IMR-90 (cell line): ENCODE measurements around the gene EFCAB8. TPM values are rescaled to one million over a fixed set of nuclear protein-coding genes. Genes with fewer than 3 reads are reported as not detected.
A peak's percentile ranks its signal among the peaks of the same experiment; 100 is the strongest.

Experiments
- ATAC-seq: fragments of 200-7000 bp; cut with Tn5 transposase; 2 replicates; pipeline ENCODE4 v1.9.1; 2020; ENCODE audit warnings: low read depth, mild to moderate bottlenecking, moderate library complexity
- BruUV-seq: library from RNA; stranded (reverse); fragments of 400-500 nt; replicated peaks from 2 replicates; lab custom pipeline; 2021; lab: Mats Ljungman, UMichigan
- CTCF ChIA-PET: fragments of 300-600 bp; formaldehyde crosslinking; extraction: SDS; loops from one replicate; lab custom pipeline; 2021; ENCODE audit warnings: antibody characterized with exemption; lab: Yijun Ruan, JAX
- POLR2A ChIA-PET: fragments of 300-600 bp; sonication (Branson Sonifier 250); formaldehyde crosslinking; loops from one replicate; lab custom pipeline; 2022; ENCODE audit warnings: antibody characterized with exemption; ENCODE audit not compliant: unreplicated experiment; lab: Charles Lee
- DNase-seq: peaks from one replicate; pipeline ENCODE4 v3.0.0; 2013
- H2AFZ ChIP-seq: replicated peaks from 2 replicates; pipeline ENCODE3; 2013; ENCODE audit warnings: low read length, mild to moderate bottlenecking; ENCODE audit not compliant: poor library complexity
- H2AK5ac ChIP-seq: 2 replicates; pipeline ENCODE4 v1.6.1; 2013; ENCODE audit warnings: low read depth, low read length, inconsistent platforms
- H2AK9ac ChIP-seq: replicated peaks from 2 replicates; pipeline ENCODE3; 2013; ENCODE audit warnings: mild to moderate bottlenecking, low read depth, low read length, moderate library complexity; ENCODE audit not compliant: poor library complexity
- H2BK120ac ChIP-seq: 2 replicates; pipeline ENCODE4 v1.6.1; 2013; ENCODE audit warnings: low read depth, low read length, inconsistent platforms
- H2BK15ac ChIP-seq: 3 replicates; pipeline ENCODE4 v1.6.1; 2013; ENCODE audit warnings: low read depth, low read length, inconsistent platforms
- H2BK20ac ChIP-seq: 2 replicates; pipeline ENCODE4 v1.6.1; 2013; ENCODE audit warnings: low read depth, mild to moderate bottlenecking, inconsistent platforms, low read length, moderate library complexity
- H2BK5ac ChIP-seq: 2 replicates; pipeline ENCODE4 v1.6.1; 2013; ENCODE audit warnings: mild to moderate bottlenecking, low read depth, low read length, inconsistent platforms; ENCODE audit not compliant: poor library complexity, severe bottlenecking
- H3K14ac ChIP-seq: replicated peaks from 2 replicates; pipeline ENCODE4 v1.6.1; 2013; ENCODE audit warnings: low read depth, low read length, inconsistent platforms
- H3K18ac ChIP-seq: 2 replicates; pipeline ENCODE4 v1.6.1; 2013; ENCODE audit warnings: low read depth, low read length, control low read depth
- H3K23ac ChIP-seq: 2 replicates; pipeline ENCODE4 v1.6.1; 2013; ENCODE audit warnings: low read depth, low read length, inconsistent platforms
- H3K27ac ChIP-seq: 2 replicates; pipeline ENCODE4 v1.5.1; 2013; ENCODE audit warnings: mild to moderate bottlenecking, control low read depth, low read length; ENCODE audit not compliant: insufficient read depth
- H3K27me3 ChIP-seq: 2 replicates; pipeline ENCODE4 v1.6.1; 2013; ENCODE audit warnings: low read length; ENCODE audit not compliant: control insufficient read depth, insufficient read depth
- H3K36me3 ChIP-seq: 2 replicates; pipeline ENCODE4 v1.6.1; 2013; ENCODE audit warnings: low read length, mixed read lengths; ENCODE audit not compliant: control insufficient read depth, insufficient read depth
- H3K4ac ChIP-seq: 2 replicates; pipeline ENCODE4 v1.6.1; 2013; ENCODE audit warnings: low read depth, low read length, inconsistent platforms
- H3K4me1 ChIP-seq: 2 replicates; pipeline ENCODE4 v1.6.1; 2013; ENCODE audit warnings: low read length, mixed read lengths; ENCODE audit not compliant: control insufficient read depth, insufficient read depth
- H3K4me2 ChIP-seq: 2 replicates; pipeline ENCODE4 v1.6.1; 2013; ENCODE audit warnings: low read depth, mild to moderate bottlenecking, control low read depth, low read length, moderate library complexity
- H3K4me3 ChIP-seq: 2 replicates; pipeline ENCODE4 v1.5.1; 2013; ENCODE audit warnings: low read depth, mild to moderate bottlenecking, control low read depth, low read length, moderate library complexity; ENCODE audit not compliant: insufficient read depth
- H3K56ac ChIP-seq: 2 replicates; pipeline ENCODE4 v1.6.1; 2013; ENCODE audit warnings: low read length, inconsistent platforms; ENCODE audit not compliant: insufficient read depth; ENCODE audit errors: extremely low read depth
- H3K79me1 ChIP-seq, 2 experiments: 2 replicates each; pipeline ENCODE4 v1.6.1; 2013; ENCODE audit warnings: low read length in 2 of 2, inconsistent platforms in 1 of 2, low read depth in 1 of 2
- H3K9ac ChIP-seq: 2 replicates; pipeline ENCODE4 v1.6.1; 2013; ENCODE audit warnings: low read depth, low read length, control low read depth
- H3K9me1 ChIP-seq: 2 replicates; pipeline ENCODE4 v1.6.1; 2013; ENCODE audit warnings: low read length, inconsistent platforms; ENCODE audit not compliant: insufficient read depth
- H3K9me3 ChIP-seq: 2 replicates; pipeline ENCODE4 v1.6.1; 2013; ENCODE audit warnings: low read length; ENCODE audit not compliant: control insufficient read depth, insufficient read depth
- H4K20me1 ChIP-seq: 2 replicates; pipeline ENCODE4 v1.6.1; 2013; ENCODE audit warnings: low read length, inconsistent platforms; ENCODE audit not compliant: insufficient read depth
- H4K5ac ChIP-seq: 2 replicates; pipeline ENCODE4 v1.6.1; 2013; ENCODE audit warnings: mild to moderate bottlenecking, low read depth, low read length, control low read depth
- H4K8ac ChIP-seq, 2 experiments: 2 replicates each; pipeline ENCODE4 v1.6.1; 2013; ENCODE audit warnings: low read depth in 2 of 2, low read length in 2 of 2, control low read depth in 1 of 2, inconsistent platforms in 1 of 2
- H4K91ac ChIP-seq: 2 replicates; pipeline ENCODE4 v1.6.1; 2013; ENCODE audit warnings: low read depth, low read length, inconsistent platforms; ENCODE audit not compliant: insufficient read depth
- BHLHE40 ChIP-seq: fragments of 150-350 bp; IDR thresholded peaks from 2 replicates; pipeline ENCODE4 v1.6.1; 2016; ENCODE audit warnings: mild to moderate bottlenecking, low read depth, low read length
- CEBPB ChIP-seq: IDR thresholded peaks from 2 replicates; pipeline ENCODE4 v1.6.1; 2012; ENCODE audit warnings: low read depth, low read length, improper control_type of control experiment
- CHD1 ChIP-seq: IDR thresholded peaks from 2 replicates; pipeline ENCODE4 v1.6.1; 2012; ENCODE audit warnings: low read depth, low read length, improper control_type of control experiment
- FOS ChIP-seq: fragments of 150-350 bp; IDR thresholded peaks from 2 replicates; pipeline ENCODE4 v1.6.1; 2016; ENCODE audit warnings: low read depth, low read length
- MAFK ChIP-seq: IDR thresholded peaks from 2 replicates; pipeline ENCODE4 v1.6.1; 2012; ENCODE audit warnings: low read depth, low read length, improper control_type of control experiment
- MAZ ChIP-seq: IDR thresholded peaks from 2 replicates; pipeline ENCODE4 v1.6.1; 2012; ENCODE audit warnings: low read depth, mild to moderate bottlenecking, low read length, improper control_type of control experiment, moderate library complexity, borderline replicate concordance
- MXI1 ChIP-seq: IDR thresholded peaks from 2 replicates; pipeline ENCODE4 v1.6.1; 2012; ENCODE audit warnings: low read depth, mild to moderate bottlenecking, low read length, moderate library complexity, borderline replicate concordance
- NFE2L2 ChIP-seq: fragments of 150-350 bp; IDR thresholded peaks from 2 replicates; pipeline ENCODE4 v1.6.1; 2016; ENCODE audit warnings: low read depth, mild to moderate bottlenecking, low read length
- POLR2A ChIP-seq: IDR thresholded peaks from 2 replicates; pipeline ENCODE4 v1.6.1; 2012; ENCODE audit warnings: mild to moderate bottlenecking, low read depth, low read length
- RAD21 ChIP-seq: IDR thresholded peaks from 2 replicates; pipeline ENCODE4 v1.6.1; 2012; ENCODE audit warnings: low read length, improper control_type of control experiment
- RCOR1 ChIP-seq: IDR thresholded peaks from 2 replicates; pipeline ENCODE4 v1.6.1; 2012; ENCODE audit warnings: mild to moderate bottlenecking, low read length, improper control_type of control experiment; ENCODE audit not compliant: insufficient replicate concordance
- RFX5 ChIP-seq: IDR thresholded peaks from 2 replicates; pipeline ENCODE4 v1.8.0; 2012; ENCODE audit warnings: low read depth, mild to moderate bottlenecking, low read length, moderate library complexity
- SMC3 ChIP-seq: fragments of 150-350 bp; IDR thresholded peaks from 2 replicates; pipeline ENCODE4 v1.6.1; 2016; ENCODE audit warnings: low read depth, mild to moderate bottlenecking, antibody characterized with exemption, low read length, moderate library complexity
- WGBS, 2 experiments: methylation state at CpG; one replicate each; pipeline versions ENCODE4 v1.1.5 to v1.1.7; 2013; ENCODE audit warnings: missing lambda C conversion rate in 2 of 2; ENCODE audit not compliant: insufficient read length in 1 of 2; ENCODE audit errors: extremely low coverage in 2 of 2; 5-methylcytosine and 5-hydroxymethylcytosine counted together
- dilution Hi-C: fragments of 300-500 bp; cut with HindIII; formaldehyde crosslinking; loops from one replicate; pipeline ENCODE4 v1.14.3; 2018; ENCODE audit warnings: low sequenced_read_pairs; ENCODE audit not compliant: unreplicated experiment
- in situ Hi-C: fragments of 300-500 bp; cut with MboI; formaldehyde crosslinking; loops from 3 replicates; pipeline ENCODE4 v1.14.3; 2019; ENCODE audit warnings: low sequenced_read_pairs, inconsistent platforms, mixed read lengths
- intact Hi-C: fragments of 100-400 bp; cut with micrococcal nuclease; formaldehyde crosslinking; loops from 2 replicates; pipeline ENCODE4 v1.10.0; 2022
- polyA plus RNA-seq, 3 experiments: library from polyadenylated mRNA; depleted of rRNA; stranded (reverse); fragments of >200 nt; gene quantifications; 2 replicates each; pipeline ENCODE4 v1.2.3, GENCODE V29; 2012; ENCODE audit warnings: low replicate concordance in 1 of 3
- total RNA-seq: library from RNA; depleted of rRNA; stranded (reverse); fragments of >200 nt; gene quantifications from 2 replicates; pipeline ENCODE4 v1.2.3, GENCODE V29; 2012
- TF ChIP-seq, protein P1 (sequence below): fragments of 150-350 bp; IDR thresholded peaks from 2 replicates; pipeline ENCODE4 v1.6.1; 2017; ENCODE audit warnings: mild to moderate bottlenecking, antibody characterized with exemption, low read length, low read depth
- TF ChIP-seq, protein P2 (sequence below): fragments of 150-350 bp; IDR thresholded peaks from 2 replicates; pipeline ENCODE4 v1.6.1; 2016; ENCODE audit warnings: low read depth, mild to moderate bottlenecking, low read length, moderate library complexity, borderline replicate concordance
- TF ChIP-seq, protein P3 (sequence below): conservative IDR thresholded peaks from 2 replicates; pipeline ENCODE4 v1.5.1; 2012; ENCODE audit warnings: mild to moderate bottlenecking, low read depth, low read length, improper control_type of control experiment

EFCAB8 gene
- total and polyA plus RNA-seq, 2 of the 4 experiments (the other 2 are of a cell fraction), result not detected

DNA sequence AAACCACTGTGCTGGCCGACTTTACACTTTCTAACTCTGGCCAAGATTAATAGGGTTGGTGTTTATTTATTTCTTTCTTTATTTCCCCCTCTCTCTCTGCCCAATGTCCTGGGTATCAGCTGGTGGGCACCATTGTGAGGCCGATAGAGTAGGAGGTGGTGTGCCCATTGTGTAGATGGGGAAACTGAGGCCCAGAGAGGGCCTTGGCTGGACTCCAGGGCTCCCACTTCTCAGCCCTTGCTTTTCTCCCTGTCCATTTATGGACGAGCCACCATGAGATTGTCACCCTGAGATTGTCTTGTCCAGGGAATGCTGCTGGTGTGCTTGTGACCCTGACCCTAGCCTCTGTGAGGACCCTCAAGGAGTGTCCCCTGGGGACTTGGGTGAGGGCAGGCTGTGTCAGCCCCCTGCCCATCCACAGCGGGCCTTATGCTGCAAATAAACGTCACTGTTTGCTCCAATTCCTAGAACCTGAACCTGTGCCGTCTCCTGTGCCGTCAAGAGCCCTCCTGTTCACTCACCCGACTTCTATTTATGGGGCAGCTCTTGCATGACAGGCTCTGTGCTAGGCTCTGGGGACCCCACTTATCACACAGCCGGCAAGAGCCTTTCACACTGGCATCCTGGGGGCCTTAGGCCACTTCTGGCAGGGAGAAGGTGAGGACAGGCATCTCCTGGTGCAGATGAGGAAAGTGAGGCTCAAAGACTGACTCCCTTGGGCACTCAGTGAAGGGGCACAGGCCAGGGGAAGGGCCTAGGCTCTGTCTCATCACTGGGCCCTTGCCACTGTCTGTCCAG is 120.7 kb downstream of the EFCAB8 start:
- Histone ChIP-seq H2AK9ac (peak overlapping the region; percentile 28), H3K23ac (no peak overlapping the region), H3K4me1 (no peaks in the 10 kb centered on the region), H2BK20ac (no peak overlapping the region), H3K9me3 (no peaks in the 10 kb centered on the region), H3K4me2 (no peak overlapping the region), H3K56ac (no peak overlapping the region), H3K14ac (no peak overlapping the region), H3K4ac (no peak overlapping the region), H3K4me3 (no peak overlapping the region), H3K79me1 (no peaks in the 10 kb centered on the region), H3K36me3 (no peaks in the 10 kb centered on the region), H4K91ac (no peak overlapping the region), H3K27me3 (peaks cover 16% of the 10 kb centered on the region; the same call in 1 of the 2 replicates), H2AK5ac (no peak overlapping the region), H2AFZ (no peak overlapping the region), H3K9me1 (no peaks in the 10 kb centered on the region), H2BK15ac (no peak overlapping the region), H3K9ac (no peak overlapping the region), H3K27ac (no peak overlapping the region), H4K8ac (no peak overlapping the region), H2BK5ac (no peak overlapping the region), H4K20me1 (no peaks in the 10 kb centered on the region), H2BK120ac (no peak overlapping the region), H3K18ac (no peak overlapping the region), H4K5ac (no peak overlapping the region)
- BruUV-seq, result no TSS peak
- CTCF ChIA-PET, result no interaction called here
- ATAC-seq (no peak), DNase-seq (no peak)
- dilution Hi-C loops, result no loop called here
- TF ChIP-seq RFX5 (no peak), POLR2A (no peak), MXI1 (no peak), RCOR1 (no peak), FOS (no peak), MAFK (no peak), BHLHE40 (no peak), CHD1 (no peak), CEBPB (no peak), SMC3 (no peak), MAZ (no peak), RAD21 (no peak), NFE2L2 (no peak)
- TF ChIP-seq, protein P1, sequence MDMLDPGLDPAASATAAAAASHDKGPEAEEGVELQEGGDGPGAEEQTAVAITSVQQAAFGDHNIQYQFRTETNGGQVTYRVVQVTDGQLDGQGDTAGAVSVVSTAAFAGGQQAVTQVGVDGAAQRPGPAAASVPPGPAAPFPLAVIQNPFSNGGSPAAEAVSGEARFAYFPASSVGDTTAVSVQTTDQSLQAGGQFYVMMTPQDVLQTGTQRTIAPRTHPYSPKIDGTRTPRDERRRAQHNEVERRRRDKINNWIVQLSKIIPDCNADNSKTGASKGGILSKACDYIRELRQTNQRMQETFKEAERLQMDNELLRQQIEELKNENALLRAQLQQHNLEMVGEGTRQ, result no peak
- TF ChIP-seq, protein P2, sequence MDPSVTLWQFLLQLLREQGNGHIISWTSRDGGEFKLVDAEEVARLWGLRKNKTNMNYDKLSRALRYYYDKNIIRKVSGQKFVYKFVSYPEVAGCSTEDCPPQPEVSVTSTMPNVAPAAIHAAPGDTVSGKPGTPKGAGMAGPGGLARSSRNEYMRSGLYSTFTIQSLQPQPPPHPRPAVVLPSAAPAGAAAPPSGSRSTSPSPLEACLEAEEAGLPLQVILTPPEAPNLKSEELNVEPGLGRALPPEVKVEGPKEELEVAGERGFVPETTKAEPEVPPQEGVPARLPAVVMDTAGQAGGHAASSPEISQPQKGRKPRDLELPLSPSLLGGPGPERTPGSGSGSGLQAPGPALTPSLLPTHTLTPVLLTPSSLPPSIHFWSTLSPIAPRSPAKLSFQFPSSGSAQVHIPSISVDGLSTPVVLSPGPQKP, result no peak
- TF ChIP-seq, protein P3, sequence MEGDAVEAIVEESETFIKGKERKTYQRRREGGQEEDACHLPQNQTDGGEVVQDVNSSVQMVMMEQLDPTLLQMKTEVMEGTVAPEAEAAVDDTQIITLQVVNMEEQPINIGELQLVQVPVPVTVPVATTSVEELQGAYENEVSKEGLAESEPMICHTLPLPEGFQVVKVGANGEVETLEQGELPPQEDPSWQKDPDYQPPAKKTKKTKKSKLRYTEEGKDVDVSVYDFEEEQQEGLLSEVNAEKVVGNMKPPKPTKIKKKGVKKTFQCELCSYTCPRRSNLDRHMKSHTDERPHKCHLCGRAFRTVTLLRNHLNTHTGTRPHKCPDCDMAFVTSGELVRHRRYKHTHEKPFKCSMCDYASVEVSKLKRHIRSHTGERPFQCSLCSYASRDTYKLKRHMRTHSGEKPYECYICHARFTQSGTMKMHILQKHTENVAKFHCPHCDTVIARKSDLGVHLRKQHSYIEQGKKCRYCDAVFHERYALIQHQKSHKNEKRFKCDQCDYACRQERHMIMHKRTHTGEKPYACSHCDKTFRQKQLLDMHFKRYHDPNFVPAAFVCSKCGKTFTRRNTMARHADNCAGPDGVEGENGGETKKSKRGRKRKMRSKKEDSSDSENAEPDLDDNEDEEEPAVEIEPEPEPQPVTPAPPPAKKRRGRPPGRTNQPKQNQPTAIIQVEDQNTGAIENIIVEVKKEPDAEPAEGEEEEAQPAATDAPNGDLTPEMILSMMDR, result no peak
- WGBS, 2 experiments, result no CpG with 5 or more reads among the region's 9 CpGs
- in situ Hi-C loops, result no loop called here
- POLR2A ChIA-PET, result no interaction called here
- intact Hi-C loops, result no loop called here
